HG03558 (cell line): ENCODE measurements around the gene MIF.
A peak's percentile ranks its signal among the peaks of the same experiment; 100 is the strongest.
"Not testable (repeated sequence)": the region's sequence is repeated elsewhere in the genome, so short reads cannot be mapped to it uniquely, and the experiment has no call there.

ENCODE experiments used
- ATAC-seq: cut with Tn5 transposase; IDR thresholded peaks from one replicate; pipeline ENCODE4 v1.9.1; 2021; ENCODE audit warnings: moderate number of reproducible peaks; ENCODE audit not compliant: unreplicated experiment; ENCODE audit errors: extremely low read depth

MIF gene

GRCh38 chr22:23893945-23894709, at the start of gene MIF:
MIF (plus strand) TSS chr22:23894383; CDS start chr22:23894475, 92 bp downstream.
- ATAC-seq: peak; percentile 57

DNA sequence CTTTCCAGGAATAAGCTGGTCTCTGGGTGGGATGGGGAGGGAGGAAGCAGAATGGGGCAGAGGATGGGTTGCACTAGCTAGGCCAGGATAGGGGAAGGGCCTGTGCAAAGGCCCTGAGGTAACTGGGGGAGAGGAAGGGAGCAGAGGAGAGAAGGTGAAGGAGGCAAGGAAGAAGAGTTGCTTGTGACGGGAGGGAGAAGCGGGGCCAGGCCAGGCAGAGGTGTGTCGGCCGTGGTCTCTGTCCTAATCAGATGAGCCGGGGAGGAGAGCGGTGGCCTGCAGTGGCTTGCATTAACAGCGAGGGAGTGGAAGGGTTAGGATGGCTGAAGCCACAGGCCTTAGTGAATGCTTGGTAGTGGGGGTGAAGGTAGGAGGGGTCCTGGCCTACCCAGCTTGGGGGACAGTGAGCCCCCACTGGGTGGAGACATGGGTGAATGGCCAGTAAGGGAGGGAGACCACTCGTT, 49.4 kb upstream of the MIF start:
- no peak for ATAC-seq

DNA sequence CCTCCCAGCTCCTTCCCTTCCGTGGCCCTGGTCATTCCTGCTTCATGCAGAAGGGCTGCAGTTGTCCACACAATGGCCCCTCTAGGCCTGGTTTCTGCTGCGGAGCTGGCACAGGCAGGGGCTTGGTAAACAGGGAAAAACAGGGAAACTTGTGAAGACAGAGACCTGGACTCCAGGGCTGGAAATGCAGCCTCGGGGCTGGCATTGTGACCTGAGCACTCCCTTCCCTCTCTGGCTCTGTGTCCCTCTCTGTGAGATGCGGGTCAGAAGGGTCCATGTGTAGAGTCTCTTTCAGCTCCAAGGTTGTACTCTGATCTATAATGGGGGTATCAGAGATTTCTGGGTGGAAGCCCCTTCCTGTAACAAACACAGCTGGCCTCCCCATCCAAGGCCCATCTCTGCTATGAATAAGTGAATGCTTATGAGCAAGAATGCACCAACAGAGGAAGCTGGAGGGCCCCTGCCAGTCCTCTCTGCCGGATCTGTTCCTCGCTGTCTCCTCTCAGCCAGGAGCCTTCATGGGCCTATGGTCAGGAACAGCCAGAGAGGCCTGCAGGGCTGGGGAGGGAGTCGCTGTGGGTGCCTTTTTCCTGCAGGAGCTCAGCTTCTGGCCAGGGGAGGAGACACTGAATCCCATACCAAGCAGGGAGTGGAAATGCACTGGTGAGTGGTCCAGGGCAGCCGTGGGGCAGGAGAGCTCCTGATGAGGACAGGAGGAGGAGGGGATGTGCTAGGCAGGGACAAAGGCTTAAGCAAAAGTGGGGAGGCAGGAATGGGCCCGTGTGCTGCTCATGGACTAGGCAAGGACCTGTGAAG, 48.7 kb upstream of the MIF start:
- ATAC-seq: no peak

- no peak for ATAC-seq
These were observed 48.1 kb upstream of the MIF start for GRCh38 chr22:23846081-23846469.

- no peak for ATAC-seq
These were observed 46.8 kb upstream of the MIF start for GRCh38 chr22:23847310-23847920.

DNA sequence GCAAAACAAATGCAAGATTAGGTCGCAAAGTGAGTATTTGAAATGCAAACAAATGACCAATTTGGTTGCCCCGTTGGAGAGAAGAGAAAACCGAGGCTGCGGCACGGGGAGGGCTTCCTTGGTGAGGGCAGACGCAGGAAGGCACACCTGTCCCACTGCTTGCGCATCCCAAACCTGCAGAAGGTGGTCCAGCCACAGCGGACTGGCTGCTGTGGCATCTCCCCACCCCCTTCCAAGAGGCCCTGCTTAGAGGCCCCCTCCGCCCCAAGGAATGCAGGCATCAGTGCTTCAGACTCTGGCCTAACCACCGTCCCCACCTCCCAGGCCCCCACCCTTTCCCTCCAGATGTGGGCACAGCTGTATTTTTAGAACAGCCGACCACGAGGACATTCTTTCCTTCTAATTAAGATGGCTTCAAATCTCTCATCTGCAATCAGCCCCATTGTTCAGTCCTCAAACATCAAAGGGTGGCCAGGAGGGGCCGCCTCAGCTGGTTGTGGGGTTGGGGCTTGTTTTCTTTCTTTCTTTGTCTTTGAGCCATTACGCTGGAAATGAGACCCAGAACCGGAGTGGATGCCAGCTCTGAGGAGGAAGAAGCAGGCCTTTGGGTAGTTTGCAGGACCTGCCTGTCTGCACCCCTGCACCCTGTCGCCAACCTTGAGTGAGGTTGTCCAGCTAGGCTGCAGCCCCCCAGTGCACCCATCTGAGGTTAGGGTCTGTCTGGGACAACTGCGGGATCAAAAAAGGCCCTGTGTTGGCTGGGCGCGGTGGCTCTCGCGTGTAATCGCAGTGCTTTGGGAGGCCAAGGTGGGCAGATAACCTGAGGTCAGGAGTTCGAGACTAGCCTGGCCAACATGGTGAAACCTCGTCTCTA, 46.0 kb upstream of the MIF start:
- no peak for ATAC-seq

- no peak for ATAC-seq
These were observed 44.9 kb upstream of the MIF start for GRCh38 chr22:23849009-23850006.

DNA sequence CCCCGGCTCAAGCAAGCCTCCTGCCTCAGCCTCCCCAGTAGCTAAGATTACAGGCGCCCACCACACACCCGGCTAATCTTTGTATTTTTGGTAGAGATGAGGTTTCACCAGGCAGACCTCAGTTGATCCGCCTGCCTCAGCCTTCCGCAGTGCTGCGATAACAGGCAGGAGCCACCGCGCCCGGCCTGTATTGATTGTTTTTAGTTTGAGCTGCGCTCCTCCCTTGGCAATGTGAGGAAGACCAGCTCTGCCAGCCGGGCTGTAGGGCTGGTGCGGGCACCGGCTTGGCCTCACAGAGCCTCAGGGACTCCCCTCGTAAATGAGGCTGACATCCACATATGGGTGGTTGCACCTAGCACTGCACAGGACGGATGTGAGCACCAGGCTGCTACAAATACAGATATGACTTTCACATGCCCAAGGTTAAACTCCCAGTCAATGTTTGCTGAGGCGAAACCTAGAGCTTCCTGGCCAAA, 44.0 kb upstream of the MIF start:
- no peak for ATAC-seq

DNA sequence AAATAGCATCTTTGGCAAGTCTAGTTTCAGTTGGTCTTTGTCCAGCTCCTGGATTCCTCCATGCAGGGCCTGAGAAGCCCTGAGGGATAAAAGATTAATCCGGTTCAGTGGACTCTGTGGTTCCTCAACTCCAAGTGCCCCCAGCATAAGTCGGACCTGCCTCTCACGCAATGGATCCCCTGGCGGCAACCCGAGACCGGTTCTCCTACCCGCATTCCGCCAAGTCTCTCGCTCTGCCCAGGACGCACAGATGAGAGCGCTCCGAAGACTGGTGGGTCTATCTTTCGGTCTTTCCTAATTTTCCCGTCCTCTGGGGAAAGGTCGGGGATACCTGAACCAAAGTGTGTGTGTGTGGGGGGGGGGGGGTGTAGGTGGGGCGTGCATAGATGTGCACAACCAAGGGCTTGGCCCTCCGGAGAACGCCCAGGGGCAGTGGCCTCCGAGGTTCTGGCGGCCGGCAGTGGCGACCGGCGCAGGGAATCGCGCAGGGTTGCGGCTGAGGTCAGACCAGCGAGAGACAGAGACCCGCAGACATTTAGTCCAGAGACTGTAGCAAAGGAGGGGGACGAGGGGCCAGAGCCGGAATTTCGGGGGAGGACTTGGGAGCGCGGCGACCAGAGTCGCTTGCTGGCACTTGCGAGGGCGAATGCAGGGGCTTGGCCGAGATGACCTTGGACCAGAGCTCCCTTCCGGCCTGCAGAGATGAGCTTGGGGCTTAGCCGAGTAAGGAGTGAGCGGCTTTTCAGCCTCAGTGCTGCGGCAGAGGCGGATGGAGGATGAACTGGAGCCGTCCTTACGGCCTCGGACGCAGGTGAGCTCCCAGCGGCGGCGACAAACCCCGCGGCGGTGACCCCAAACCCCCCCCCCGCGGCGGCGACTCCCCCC, 37.2 kb upstream of the MIF start:
- ATAC-seq: no peak

GRCh38 chr22:23857606-23858483, 36.3 kb upstream of the MIF start, which contains the start of gene SLC2A11:
SLC2A11 (plus strand) TSS chr22:23857875; CDS start chr22:23858000, 125 bp downstream.
- ATAC-seq: peak; percentile 76

- ATAC-seq: no peak
These were observed 35.7 kb upstream of the MIF start for GRCh38 chr22:23858484-23858815.

- no peak for ATAC-seq
These were observed 35.0 kb upstream of the MIF start for GRCh38 chr22:23859201-23859600.

DNA sequence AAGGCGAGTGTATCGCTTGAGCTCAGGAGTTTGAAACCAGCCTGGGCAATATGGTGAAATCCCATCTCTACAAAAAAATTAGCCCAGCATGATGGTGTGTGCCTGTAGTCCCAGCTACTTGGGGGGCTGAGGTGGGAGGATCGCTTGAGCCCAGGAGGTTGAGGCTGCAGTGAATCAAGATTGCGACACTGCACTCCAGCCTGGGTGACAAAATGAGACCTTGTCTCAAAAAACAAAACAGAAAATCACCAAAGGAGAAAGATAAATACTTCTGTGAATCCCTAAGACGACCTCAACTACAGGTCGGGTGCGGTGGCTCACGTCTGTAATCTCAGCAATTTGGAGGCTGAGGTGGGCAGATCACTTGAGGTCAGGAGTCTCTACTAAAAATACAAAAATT, 34.0 kb upstream of the MIF start:
- ATAC-seq: not testable (repeated sequence)

GRCh38 chr22:23862103-23862502, 32.1 kb upstream of the MIF start:
- no peak for ATAC-seq

- ATAC-seq: not testable (repeated sequence)
These were observed 29.6 kb upstream of the MIF start for GRCh38 chr22:23864499-23865154.

GRCh38 chr22:23868580-23868979, 25.6 kb upstream of the MIF start:
- ATAC-seq: no peak
